IPS DF 4.7 (cell line): ENCODE measurements around the gene TJP3.

Experiments
- DNase-seq: peaks from one replicate; pipeline ENCODE4 v3.0.0-alpha.2; 2013; ENCODE audit warnings: low spot score; ENCODE audit errors: extremely low read depth

The TJP3 gene

DNA sequence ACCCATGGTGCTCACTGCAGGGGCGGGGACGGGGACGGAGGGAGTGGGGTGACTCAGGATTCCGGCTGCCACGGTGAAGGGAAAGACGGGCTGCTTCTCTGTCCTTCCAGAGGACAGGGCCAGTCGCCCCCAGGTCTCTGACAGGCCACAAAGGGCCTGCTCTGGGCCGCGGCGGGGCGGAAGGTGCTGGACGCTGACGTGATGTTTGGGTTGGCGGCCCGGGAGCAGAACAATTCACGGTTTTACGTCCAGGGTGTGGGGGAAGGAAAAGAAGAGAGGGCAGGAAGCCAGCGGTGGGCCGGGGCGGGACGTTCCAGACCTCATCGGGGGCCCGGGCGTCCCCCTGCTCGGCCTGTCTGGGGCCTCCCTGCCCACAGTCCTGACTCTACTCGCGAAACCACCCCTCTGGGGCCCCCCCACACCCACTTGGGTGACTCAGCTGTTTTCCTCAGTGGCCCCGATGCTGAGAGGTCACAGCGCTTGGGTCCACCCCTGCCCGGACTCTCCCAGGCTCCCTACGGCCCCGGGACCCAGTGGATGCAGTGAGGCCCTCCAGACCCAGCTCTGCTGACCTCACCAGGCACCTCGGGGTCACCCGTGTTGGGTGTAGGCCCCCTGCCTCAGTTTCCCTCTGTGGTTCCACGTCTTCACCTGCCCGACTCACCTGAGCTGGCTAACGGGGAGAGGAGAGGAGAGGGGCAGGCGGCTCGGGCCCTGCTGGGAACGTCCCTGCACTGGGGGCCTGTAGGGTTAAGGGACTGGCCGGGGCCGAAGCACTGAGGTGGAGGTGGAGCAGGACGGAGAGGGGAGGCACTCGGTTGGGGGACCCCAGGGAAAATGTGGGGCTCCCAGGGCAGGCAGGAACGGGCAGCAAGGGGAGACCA lies 37.1 kb upstream of the TJP3 start:
- no peak for DNase-seq

DNA sequence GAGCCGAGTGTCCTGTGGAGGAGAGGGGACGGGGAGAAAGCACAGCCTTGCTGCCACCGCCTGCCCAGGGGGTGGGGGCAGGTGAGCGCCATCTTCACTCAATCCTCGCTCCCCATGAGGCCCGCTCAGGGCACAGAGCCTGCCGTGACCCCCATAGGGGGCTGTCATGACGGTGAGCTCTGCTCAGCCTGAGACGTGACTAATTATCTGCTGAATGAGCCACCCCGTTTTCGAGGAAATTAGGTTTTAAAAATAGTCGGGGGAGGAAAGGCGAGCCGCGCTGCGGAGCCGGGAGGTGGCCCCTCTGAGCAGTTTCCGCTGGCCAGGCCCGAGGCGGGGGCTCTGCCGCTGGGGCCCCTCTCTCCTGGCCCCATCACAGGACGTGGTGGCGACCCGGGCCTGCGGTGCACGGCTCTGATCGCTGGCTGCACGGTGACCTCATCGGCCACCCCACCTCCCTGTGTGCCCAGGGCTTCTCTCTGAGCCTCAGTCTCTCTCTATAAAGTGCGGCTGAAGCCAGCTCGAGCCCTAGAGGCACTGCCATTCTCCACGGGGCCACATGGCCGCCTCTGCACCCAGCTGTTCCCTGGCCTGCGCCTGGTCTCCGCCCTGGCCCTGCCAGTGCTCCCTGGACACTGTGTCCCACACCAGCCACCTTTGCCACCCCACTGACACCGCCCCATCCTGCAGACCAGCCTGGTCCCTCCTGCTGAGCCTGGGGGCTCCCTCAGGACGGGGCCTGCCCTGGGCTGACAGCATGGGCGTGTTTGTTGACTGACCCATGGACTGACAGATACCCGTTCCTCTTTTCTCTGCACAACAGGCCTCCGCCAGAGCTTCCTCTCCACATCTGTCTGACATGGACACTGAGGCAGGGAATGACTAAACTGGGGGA lies 36.3 kb upstream of the TJP3 start:
- no peak for DNase-seq

DNA sequence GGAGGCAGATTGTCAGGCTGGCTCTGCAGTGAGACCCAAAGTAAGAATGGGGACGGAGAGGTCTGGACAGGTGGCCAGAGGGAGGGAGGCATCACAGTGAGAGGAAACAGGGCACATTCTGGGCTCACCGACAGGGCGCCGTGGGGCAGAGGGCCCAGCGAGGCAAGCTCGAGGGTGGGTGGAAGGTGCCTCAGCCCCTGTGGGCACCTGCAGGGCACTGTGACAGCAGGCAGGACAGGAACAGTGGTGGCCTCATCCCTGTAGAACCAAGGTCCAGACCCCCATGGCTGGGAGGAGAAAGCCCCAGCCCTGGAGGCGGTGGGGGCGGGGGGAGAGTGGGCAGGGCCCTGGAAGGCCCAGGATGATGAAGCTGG lies 35.6 kb upstream of the TJP3 start:
- DNase-seq = no peak

DNA sequence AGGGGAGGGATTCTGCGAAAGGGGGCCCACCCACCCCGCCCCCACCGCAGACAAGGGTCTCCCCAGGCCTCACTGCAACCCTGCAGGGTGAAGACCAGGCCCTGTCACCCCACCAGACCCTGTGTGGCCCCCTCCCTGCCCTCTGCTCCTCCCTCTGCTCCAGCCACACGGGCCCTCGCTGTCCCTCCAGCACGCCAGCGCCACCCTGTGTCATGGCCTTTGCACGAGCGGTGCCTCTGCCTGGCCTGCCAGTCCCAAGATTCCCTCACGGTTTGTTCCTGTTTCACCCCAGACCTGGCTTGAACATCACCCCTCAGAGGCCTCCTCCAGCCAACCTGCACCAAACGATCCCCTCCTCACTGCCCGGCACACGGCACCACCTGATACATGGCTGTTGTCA lies 35.2 kb upstream of the TJP3 start:
- no peak for DNase-seq

DNA sequence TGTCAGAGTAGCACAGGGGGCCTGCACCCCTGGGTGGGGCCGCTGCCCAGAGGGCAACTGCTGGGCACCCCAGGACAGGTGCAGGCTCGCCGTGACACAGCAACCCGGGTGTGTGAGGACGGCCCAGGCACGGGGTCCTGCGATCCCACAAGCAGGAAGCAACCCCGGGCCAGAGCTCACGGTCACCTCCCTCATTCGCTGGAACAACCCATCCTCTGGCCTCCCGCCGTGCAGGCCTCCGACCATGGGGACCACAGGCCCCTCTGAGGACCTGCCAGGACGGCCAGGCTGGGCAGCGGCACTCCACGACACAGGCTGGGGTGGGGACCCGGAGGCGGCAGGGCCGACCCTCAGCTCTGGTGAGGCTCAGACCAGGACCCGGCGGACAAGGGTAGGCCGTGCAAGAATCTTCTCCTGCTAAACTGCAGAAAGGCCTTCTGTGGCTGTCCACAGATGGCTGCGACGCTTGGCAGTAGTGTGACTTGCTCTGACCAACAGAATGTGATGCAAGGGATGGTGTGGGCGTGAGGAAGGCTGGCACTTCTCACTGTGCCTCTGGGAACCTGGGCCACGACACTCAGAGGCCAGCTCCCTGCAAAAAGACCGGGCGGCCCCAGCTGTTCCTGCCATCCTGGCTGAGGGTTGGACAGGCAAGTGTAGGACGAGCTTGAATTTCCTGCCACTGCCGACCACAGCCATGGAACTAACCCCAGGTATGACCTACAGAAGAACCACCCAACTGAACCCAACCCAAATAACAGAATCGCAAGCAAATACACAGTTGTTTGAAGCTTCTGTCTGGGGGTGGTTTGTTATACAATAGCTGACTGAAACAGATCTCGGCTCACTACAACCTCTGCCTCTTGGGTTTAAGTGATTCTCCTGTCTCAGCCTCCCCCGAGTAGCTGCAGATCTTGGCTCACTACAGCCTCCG lies 34.4 kb upstream of the TJP3 start:
- no peak for DNase-seq

DNA sequence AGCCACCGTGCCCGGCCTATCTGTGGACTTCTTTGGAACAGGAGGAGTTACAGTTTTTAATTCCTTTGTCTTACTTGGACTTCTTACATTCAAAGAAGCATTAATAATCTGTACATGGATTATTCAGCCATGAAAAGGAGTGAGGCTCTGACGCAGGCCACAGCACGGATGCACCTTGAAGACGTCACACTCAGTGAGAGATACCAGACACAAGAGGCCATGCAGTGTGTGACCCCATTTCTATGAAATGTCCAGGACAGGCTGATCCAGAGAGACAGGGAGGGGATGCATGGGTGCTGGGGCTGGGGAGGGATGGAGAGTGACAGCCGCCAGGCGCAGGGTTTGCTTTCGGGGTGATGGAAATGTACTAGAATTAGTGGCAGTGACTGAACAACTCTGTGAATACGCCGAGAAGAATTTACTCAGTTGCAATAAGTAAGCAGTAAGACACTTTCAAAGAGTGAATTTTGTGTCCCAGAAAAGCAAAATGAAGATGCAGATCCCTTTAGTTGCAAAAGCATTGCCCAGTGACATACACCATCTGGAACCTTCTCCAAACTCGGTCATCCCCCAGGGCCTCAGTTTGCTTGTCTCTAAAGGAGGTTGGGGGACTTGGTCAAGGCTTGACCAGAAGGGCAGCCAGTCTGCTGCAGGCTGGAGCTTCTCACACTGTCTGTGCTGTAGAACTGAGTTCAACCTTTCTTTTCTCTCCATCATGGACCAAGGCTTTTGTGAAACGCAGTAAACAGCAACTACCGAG lies 33.2 kb upstream of the TJP3 start:
- DNase-seq = no peak

DNA sequence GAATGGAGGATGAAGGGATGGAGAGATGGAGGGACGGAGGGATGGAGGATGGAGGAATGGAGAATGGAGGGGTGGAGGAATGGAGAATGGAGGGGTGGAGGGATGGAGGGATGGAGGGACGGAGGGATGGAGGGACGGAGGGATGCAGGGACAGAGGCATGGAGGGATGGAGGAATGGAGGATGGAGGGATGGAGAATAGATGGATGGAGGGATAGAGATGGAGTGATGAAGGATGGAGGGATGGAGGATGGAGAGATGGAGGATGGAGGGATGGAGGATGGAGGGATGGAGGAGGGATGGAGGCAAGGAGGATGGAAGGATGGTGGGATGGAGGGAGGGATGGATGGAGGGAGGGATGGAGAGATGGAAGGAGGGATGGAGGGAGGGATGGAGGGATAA lies 30.0 kb upstream of the TJP3 start:
- DNase-seq = no peak

DNA sequence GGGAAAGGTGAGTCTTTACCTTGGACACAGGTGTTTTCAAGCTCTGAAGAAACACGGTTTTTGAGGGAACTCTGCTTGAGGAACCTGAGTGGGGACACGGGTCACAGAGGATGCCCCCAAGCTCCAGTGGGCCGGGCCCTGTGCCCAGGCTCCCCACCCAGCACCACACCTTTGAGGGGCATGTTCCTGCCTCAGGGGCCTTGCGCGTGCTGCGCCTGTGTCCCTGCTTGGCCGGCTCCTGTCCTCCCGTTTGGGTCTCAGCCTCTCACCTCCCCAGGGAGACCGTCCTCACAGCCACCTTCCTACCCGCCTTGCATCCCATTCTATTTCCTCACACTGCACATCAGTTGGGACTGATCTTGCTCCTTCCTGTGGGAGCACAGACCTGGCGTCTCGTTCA lies 29.0 kb upstream of the TJP3 start:
- DNase-seq = no peak

DNA sequence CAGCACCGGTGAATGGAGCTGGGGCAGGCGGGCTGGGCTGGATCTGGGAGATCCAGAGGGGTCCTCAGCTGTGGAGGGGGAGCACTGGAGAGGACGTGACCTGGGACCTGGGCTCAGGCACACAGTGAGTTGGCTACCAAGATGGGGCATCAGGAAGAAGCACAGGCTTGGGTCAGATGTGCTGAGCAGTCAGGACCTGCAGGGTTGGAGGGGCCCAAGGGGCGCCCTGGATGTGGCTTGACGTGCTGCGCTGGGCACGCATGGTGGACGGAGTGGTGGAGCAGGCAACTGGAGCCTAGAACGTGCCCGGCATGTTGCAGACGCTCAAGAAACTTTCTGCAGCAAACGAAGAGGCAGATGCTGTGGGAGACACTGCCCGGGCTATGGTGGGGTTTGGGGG lies 28.6 kb upstream of the TJP3 start:
- no peak for DNase-seq

DNA sequence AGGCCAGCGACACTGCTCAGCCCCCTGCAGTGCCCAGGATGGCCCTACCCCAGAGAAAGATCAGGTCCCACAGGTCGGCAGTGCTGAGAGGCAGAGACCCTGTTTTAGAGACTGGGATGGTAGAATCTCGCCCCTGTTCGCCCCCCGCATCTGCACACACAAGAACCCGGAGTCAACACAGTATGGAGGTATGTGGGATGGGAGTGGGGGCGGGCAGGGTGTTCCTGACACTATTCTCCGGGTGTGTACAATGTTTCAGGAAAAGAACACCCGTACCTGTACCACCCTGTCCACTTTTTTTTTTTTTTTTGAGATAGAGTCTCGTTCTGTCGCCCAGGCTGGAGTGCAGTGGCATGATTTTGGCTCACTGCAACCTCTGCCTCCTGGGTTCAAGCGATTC lies 27.2 kb upstream of the TJP3 start:
- DNase-seq = no peak

DNA sequence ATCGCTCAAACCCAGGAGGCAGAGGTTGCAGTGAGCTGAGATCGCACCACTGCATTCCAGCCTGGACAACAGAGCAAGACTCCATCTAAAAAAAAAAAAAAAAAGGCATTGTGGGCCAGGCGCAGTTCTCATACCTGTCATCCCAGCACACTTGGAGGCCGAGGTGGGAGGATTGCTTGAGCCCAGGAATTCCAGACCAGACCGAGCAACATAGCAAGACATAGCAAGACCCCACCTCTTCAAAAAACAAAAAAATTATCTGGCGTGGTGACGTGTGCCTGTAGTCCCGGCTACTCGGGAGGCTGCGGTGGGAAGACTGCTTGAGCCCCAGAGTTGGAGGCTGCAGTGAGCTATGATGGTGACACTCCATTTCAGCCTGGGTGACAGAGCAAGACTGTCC lies 25.9 kb upstream of the TJP3 start:
- no peak for DNase-seq

DNA sequence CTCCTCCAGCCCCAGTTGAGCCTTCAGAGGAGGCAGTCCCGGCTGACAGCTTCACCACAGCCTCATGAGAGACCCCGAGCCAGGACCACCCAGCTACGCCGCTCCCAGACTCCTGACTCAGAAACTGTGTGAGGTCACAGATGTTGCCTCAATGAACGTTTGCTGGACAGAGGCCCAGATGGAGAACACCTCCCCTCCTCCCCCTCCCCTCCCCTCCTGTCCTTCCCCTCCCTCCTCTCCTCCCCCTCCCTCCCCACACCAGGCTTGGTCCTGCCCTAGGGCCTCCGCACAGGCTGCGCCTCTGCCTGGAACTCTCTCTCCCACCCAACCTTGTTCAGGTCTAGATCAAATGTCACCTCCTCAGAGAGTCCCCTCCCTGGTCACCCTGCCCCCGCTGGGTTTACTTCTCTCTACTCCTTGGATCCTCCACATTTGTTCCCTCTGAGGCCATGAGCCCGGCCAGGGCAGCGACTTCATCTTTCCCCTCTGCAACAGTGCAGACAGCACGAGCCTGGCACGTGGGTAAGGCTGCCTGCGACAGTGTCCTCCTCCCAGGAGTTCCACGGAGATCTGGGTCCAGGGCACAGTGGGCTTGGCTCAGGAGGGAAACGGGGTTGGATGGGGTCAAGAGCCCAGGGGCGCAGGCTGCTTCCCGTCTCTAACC lies 25.3 kb upstream of the TJP3 start:
- no peak for DNase-seq

DNA sequence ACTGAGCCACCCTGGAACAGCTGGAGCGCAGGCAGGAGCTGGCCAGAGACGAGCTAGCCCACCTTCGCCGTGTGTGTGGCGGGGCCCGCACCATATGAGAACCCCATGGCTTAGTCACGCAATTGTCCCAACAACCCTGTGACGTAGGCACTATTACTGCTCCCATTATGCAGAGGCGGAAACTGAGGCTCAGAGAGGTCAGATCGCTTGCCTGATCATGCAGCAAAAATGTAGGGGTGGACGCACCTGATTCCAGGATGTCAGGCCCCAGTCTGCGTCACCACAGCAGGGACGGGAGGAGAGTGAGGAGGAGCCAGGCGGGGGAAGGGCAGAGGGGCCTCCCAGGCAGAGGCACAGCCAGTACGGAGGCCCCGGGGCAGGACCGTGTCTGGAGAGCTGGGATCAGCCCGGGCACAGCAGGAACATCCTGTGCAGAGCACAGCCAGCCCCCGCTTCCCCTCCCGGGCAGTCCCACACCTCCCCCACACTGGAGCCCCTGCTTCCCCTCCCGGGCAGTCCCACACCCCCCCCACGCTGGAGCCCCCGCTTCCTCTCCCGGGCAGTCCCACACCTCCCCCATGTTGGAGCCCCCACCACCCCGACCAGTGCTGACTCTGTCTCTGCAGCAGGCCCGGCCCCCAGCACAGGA lies 24.7 kb upstream of the TJP3 start:
- DNase-seq = no peak

DNA sequence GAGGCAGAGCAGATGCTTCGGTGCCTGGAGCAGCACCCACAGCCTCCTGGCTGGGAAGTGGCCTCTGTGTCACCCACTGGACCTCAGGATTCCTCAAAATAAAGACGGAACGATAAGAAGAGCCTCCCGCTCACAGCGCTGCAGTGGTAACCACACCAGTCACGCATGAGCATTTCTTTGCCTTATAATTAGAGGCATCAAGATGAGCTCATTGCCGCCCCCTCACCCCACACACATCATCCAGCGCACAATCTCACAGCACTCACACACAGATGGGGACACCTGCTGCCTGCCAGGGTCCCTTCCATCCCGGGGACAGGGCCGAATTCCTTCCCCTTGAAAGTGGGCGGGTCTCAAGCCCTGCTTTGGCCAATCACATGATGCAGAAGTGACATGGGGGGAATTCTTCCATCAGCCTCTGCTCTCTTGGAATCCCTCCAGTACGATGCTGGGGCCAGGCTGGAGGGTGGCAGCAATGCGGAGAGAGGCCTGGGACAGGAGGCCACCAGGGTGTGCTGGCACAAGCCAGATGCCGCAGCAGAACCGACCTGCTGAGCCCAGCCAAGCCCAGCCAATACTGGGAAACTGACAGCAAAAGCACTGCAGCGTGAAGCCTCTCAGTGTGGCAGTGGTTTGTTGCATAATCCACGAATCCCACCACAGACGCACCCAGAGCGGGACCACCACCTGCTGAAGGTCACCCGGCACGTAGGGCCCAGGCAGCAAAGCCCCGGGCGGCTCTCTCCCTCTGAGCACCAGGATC lies 23.9 kb upstream of the TJP3 start:
- DNase-seq = no peak

DNA sequence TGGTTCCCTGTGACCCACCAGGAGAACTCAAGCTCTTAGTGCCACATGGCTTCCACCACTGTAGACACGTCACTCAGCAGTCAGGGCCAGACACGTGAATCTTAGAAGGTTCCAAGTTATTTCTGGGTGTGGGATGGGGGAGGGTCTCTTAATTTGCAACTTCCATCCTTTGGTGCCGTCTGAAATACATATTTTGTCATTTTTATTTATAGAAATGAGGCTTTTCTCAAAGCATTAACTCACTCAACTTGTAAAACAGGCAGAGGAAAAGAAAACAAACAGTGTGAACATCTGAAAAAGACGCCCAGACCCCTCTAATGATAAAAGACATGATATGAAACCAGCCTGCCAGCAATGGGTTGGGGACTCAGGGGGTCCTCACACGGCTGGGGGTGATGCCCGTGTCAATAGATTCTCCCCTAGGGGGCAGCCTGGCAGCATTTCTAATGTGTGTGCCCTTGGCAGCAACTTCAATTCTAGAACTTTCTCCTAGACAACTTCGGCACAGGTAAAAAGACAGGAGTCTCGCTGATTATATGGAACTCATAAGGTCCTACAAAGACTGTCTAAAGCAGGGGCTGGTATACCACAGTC lies 23.3 kb upstream of the TJP3 start:
- no peak for DNase-seq

DNA sequence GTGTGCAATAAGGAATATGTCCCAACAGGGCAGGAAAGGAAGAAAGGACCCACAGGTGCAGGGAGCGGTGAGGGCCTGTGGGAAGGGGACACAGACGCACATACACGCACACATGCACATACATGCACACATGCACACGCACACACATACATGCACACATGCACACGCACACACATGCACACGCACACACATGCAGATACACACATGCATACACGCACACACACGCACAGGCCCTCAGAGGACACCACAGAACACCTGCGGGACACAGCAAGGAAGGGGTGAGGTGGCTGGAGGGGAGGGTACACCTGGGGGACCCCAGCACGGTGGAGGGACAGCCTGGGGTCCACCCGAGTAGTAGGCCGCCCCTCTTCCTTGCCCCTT lies 20.8 kb upstream of the TJP3 start:
- no peak for DNase-seq

DNA sequence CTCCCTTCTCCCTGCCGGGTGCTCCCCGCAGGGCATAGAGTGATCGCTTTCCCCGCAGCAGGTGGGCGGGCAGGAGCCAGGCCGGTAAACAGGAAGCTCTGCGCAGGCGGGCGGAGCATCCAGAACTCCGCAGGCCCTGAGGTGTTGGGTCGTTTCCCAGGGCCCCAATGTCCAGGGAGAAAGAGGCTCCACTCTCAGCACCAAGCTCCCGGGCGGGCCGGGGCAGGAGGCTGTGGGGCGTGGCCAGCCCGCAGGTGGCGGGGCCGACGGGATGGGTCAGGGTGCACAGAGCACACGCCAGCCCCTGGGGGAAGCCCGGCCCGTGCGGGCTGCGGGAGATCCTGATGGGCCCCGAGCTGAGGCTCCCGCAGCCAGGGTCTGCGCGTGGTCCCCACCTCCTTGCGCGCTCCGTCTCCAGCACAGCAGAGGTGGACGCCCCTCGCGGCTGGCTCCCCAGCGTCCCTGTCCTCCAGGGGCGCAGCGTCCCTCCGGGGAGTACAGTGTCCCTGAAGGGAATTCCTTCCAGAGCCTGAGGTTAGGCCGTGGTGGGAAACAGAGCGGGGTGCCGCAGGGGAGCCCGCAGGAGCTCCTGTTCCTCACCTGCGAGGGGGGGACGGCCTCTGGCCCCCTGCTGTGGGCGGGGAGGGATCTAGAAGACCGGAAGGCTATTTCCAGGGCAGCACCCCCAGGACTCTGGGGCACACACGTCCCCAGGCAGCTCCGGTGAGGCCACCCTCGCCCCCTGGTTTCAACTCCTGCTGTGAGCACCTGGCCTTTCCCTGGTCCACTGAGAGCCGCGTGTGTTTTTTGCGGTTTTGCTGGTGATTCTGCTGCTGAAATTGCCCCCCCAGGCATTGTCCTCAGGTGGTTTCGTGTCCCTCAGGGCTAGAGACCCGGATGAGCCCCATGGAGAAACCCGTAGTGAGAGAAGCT lies 20.1 kb upstream of the TJP3 start:
- no peak for DNase-seq
